ENCODE data around the gene CEACAM18. TPM values are rescaled to one million over a fixed set of nuclear protein-coding genes. Genes with fewer than 3 reads are reported as not detected.

The CEACAM18 gene
- total and polyA plus RNA-seq, 2 donors (not counting 3 experiments of a cell fraction or from before 2014, with no cell fraction given) = not detected

DNA sequence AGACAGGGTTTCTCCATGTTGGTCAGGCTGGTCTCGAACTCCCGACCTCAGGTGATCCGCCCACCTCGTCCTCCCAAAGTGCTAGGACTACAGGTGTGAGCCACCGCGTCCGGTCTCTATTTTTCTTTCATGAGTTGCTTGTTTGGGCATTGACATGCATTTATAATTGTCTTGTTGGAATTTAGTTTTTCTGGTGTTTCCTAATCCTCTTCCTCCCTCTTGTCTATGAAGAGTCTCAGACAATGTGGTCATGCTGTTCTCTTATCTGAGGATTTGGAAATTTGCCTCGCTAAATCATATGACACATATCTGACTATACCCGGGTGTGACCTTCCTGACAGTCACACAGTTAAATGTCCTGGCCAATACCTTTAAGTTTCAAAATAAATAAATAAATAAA, 7.4 kb upstream of the CEACAM18 start:
- H3K27ac ChIP-seq (ENCODE audit: insufficient read depth, low read depth, low read length) = no peak overlapping the region
- H3K79me2 ChIP-seq (ENCODE audit: control insufficient read depth, insufficient read depth, low read length) = no peaks in the 10 kb centered on the region
- H3K9me1 ChIP-seq (replicated peaks; ENCODE audit: control insufficient read depth, extremely low read depth, insufficient read depth, low read length) = no peaks in the 10 kb centered on the region
- ChIA-PET CTCF (interaction anchor here (1.0 to 10.3 kb wide), 6 partner anchors 9 to 307 kb away, joined by 3 to 414 read pairs (median 6); no protein-coding TSS in a partner anchor), POLR2A (no interaction called here)
- H3K4me3 ChIP-seq (replicated peaks in 1 of 3; ENCODE audit: insufficient read depth in 1 of 3, low read depth in 1 of 3, low read length in 3 of 3) = no peak overlapping the region
- no peaks in the 10 kb centered on the region for H3K36me3 ChIP-seq (ENCODE audit: control insufficient read depth in 2 of 2, extremely low read depth in 1 of 2, insufficient read depth in 2 of 2, low read length in 2 of 2)
- H3K27me3 ChIP-seq (ENCODE audit: control insufficient read depth in 2 of 2, insufficient read depth in 2 of 2, low read length in 2 of 2) = no peaks in the 10 kb centered on the region
- intact Hi-C loops (cut with micrococcal nuclease) (no loop called here), dilution Hi-C loops (cut with MboI; ENCODE audit: extremely low pct_ligation_motif_present, low sequenced_read_pairs) (no loop called here)
- BruUV-seq (replicated peaks) = no TSS peak
- H2AFZ ChIP-seq (ENCODE audit: low read depth, low read length) = no peak overlapping the region
- peaks cover 4% of the 10 kb centered on the region for H3K4me1 ChIP-seq (ENCODE audit: control insufficient read depth, extremely low read depth, insufficient read depth, low read length)
- no peak for DNase-seq (ENCODE audit: low read depth, low spot score)
- TF ChIP-seq MAX (IDR thresholded peaks at IDR 0.05; ENCODE audit: insufficient read depth, insufficient read length) (no peak), CTCF (IDR thresholded peaks at IDR 0.05; ENCODE audit: extremely low read depth in 1 of 2, insufficient read depth in 1 of 2, low read depth in 1 of 2, low read length in 2 of 2) (no peak), JUN (IDR thresholded peaks at IDR 0.05; ENCODE audit: borderline replicate concordance, insufficient read depth, insufficient read length, low read depth) (no peak), FOS (IDR thresholded peaks at IDR 0.05; ENCODE audit: borderline replicate concordance, insufficient read depth, low read length) (no peak), MYC (IDR thresholded peaks at IDR 0.05; ENCODE audit: low read depth, low read length) (no peak), EZH2 (IDR thresholded peaks at IDR 0.05; ENCODE audit: borderline replicate concordance, low read depth, low read length, severe bottlenecking) (no peak)
- no peak overlapping the region for H3K9ac ChIP-seq (replicated peaks; ENCODE audit: extremely low read depth, insufficient read depth, low read length)
- no peaks in the 10 kb centered on the region for H3K9me3 ChIP-seq (replicated peaks; ENCODE audit: control insufficient read depth, insufficient read depth, low read length)
- no peaks in the 10 kb centered on the region for H4K20me1 ChIP-seq (replicated peaks; ENCODE audit: control insufficient read depth, extremely low read depth, insufficient read depth, low read length)
- no peak overlapping the region for H3K4me2 ChIP-seq (ENCODE audit: insufficient read depth, low read length)
- FAIRE-seq = no peak
